Measurements from ENCODE around the gene HOXC9. TPM values are rescaled to one million over a fixed set of nuclear protein-coding genes. Genes with fewer than 3 reads are reported as not detected.
"Not testable (repeated sequence)": the region's sequence is repeated elsewhere in the genome, so short reads cannot be mapped to it uniquely, and the experiment has no call there.

Gene HOXC9
- total RNA-seq, 1 experiment from 2014 or later, result 0.76 TPM

- DNase-seq (ENCODE audit: low spot score), result peak; percentile 91
These were observed 39.0 kb downstream of the HOXC9 start for GRCh38 chr12:54038871-54039414.

- peak; percentile 41 for DNase-seq (ENCODE audit: low spot score)
These were observed 39.6 kb downstream of the HOXC9 start for GRCh38 chr12:54039417-54040147.

- peak; percentile 64 for DNase-seq (ENCODE audit: low spot score)
These were observed 40.2 kb downstream of the HOXC9 start for GRCh38 chr12:54040148-54040494.

GRCh38 chr12:54040648-54041047 is 40.7 kb downstream of the HOXC9 start:
- no peak for DNase-seq (ENCODE audit: low spot score)

GRCh38 chr12:54041097-54041690 is 41.2 kb downstream of the HOXC9 start:
- no peak for DNase-seq (ENCODE audit: low spot score)

GRCh38 chr12:54042033-54042432 is 42.1 kb downstream of the HOXC9 start:
- DNase-seq (ENCODE audit: low spot score), result not testable (repeated sequence)

- DNase-seq (ENCODE audit: low spot score), result no peak
These were observed 43.3 kb downstream of the HOXC9 start for GRCh38 chr12:54042970-54043853.

- no peak for DNase-seq (ENCODE audit: low spot score)
These were observed 44.6 kb downstream of the HOXC9 start for GRCh38 chr12:54044425-54045103.

- DNase-seq (ENCODE audit: low spot score), result no peak
These were observed 45.4 kb downstream of the HOXC9 start for GRCh38 chr12:54045401-54045800.

- no peak for DNase-seq (ENCODE audit: low spot score)
These were observed 46.0 kb downstream of the HOXC9 start for GRCh38 chr12:54045868-54046521.

GRCh38 chr12:54046809-54047159 is 46.8 kb downstream of the HOXC9 start:
- DNase-seq (ENCODE audit: low spot score), result no peak

GRCh38 chr12:54047160-54047963 is 47.4 kb downstream of the HOXC9 start:
- DNase-seq (ENCODE audit: low spot score), result no peak

- no peak for DNase-seq (ENCODE audit: low spot score)
These were observed 48.0 kb downstream of the HOXC9 start for GRCh38 chr12:54047964-54048303.

- no peak for DNase-seq (ENCODE audit: low spot score)
These were observed 48.6 kb downstream of the HOXC9 start for GRCh38 chr12:54048406-54049093.

GRCh38 chr12:54049108-54049507 is 49.1 kb downstream of the HOXC9 start:
- no peak for DNase-seq (ENCODE audit: low spot score)

GRCh38 chr12:54050482-54050810 is 50.5 kb downstream of the HOXC9 start:
- DNase-seq (ENCODE audit: low spot score), result no peak

GRCh38 chr12:54051026-54051842 is 51.3 kb downstream of the HOXC9 start:
- DNase-seq (ENCODE audit: low spot score), result peak; percentile 30

GRCh38 chr12:54051874-54052437 is 52.0 kb downstream of the HOXC9 start:
- peak; percentile 91 for DNase-seq (ENCODE audit: low spot score)
